ENCODE measurements around the gene TMEM150B.

GRCh38 chr19:55315956-55316525 is 9.1 kb downstream of the TMEM150B start:
- TF ChIP-seq CTCF (IDR thresholded peaks at IDR 0.05; ENCODE audit: low read depth, low read length, poor library complexity, severe bottlenecking) (no peak), EZH2phosphoT487 (IDR thresholded peaks at IDR 0.05; ENCODE audit: borderline replicate concordance, low read length) (no peak)

Measured in DOHH2 (cell line).